ENCODE measurements around the gene CTRB1. TPM values are rescaled to one million over a fixed set of nuclear protein-coding genes. Genes with fewer than 3 reads are reported as not detected.

Gene CTRB1
- total RNA-seq (over 10,000 TPM; 14,339 to 37,242 (median 26,937) TPM), polyA plus RNA-seq (over 10,000 TPM; 23,150 to 29,718 TPM)

GRCh38 chr16:75218256-75219076, at the start of gene CTRB1:
Gene CTRB1, plus strand, starts transcription at chr16:75218988. Its CDS starts 20 bp downstream, at chr16:75219008.
- ATAC-seq = peak; percentile 53 to 65 (median 60)
- peak within 1 kb of the TSS; percentile 11 to 60 (median 46) for H3K4me3 ChIP-seq
- 42 to 51% methylated on average over 18 to 19 of the region's 19 CpGs for WGBS, 2 donors

GRCh38 chr16:75169899-75170405, 48.8 kb upstream of the CTRB1 start:
- FAIRE-seq = no peak
- H3K9me3 ChIP-seq = no peaks in the 10 kb centered on the region
- no peak for ATAC-seq

More at GRCh38 chr16:75218256-75219076, at the start of gene CTRB1:
- Histone ChIP-seq H3K36me3 (peaks cover 0 to 4% (median 0%) of the 10 kb centered on the region in 3 donors), H3K9me3 (no peaks in the 10 kb centered on the region), H3K27me3 (no peaks in the 10 kb centered on the region), H3K4me1 (peaks cover 4 to 11% (median 11%) of the 10 kb centered on the region in 3 donors), H3K27ac (peak within 1 kb of the TSS; percentile 86 to 98 (median 91))
- intact Hi-C loops (cut with DNase I) = no loop called here
- TF ChIP-seq CTCF (IDR thresholded peaks at IDR 0.05) = no peak
- FAIRE-seq (no peak), DNase-seq (peak; percentile 93 to 99 (median 98))

GRCh38 chr16:75172578-75172977, 46.2 kb upstream of the CTRB1 start:
- FAIRE-seq = no peak
- 93 to 99% methylated on average over 4 of the region's 4 CpGs for WGBS, 2 donors

More at GRCh38 chr16:75169899-75170405, 48.8 kb upstream of the CTRB1 start:
- DNase-seq = no peak
- Histone ChIP-seq H3K4me3 (no peak overlapping the region), H3K27ac (no peak overlapping the region), H3K36me3 (peaks cover 0 to 10% (median 10%) of the 10 kb centered on the region in 3 donors), H3K27me3 (no peaks in the 10 kb centered on the region), H3K4me1 (no peaks in the 10 kb centered on the region)
- 93 to 97% methylated on average over 10 of the region's 10 CpGs for WGBS, 2 donors
- intact Hi-C loops (cut with DNase I) = no loop called here
- no peak for TF ChIP-seq CTCF (IDR thresholded peaks at IDR 0.05)

GRCh38 chr16:75175074-75175473, 43.7 kb upstream of the CTRB1 start:
- DNase-seq (no peak), ATAC-seq (no peak), FAIRE-seq (no peak)
- Histone ChIP-seq H3K36me3 (peaks cover 0 to 3% (median 0%) of the 10 kb centered on the region in 3 donors), H3K4me3 (no peak overlapping the region), H3K27me3 (no peaks in the 10 kb centered on the region), H3K9me3 (no peaks in the 10 kb centered on the region), H3K4me1 (no peaks in the 10 kb centered on the region), H3K27ac (no peak overlapping the region)
- no peak for TF ChIP-seq CTCF (IDR thresholded peaks at IDR 0.05)
- 93 to 100% methylated on average over 3 of the region's 3 CpGs for WGBS, 2 donors
- intact Hi-C loops (cut with DNase I) = no loop called here

More at GRCh38 chr16:75172578-75172977, 46.2 kb upstream of the CTRB1 start:
- Histone ChIP-seq H3K27me3 (no peaks in the 10 kb centered on the region), H3K4me1 (no peaks in the 10 kb centered on the region), H3K36me3 (peaks cover 0 to 10% (median 7%) of the 10 kb centered on the region in 3 donors), H3K4me3 (no peak overlapping the region), H3K9me3 (no peaks in the 10 kb centered on the region), H3K27ac (no peak overlapping the region)
- ATAC-seq (no peak), DNase-seq (no peak)
- intact Hi-C loops (cut with DNase I) = no loop called here
- TF ChIP-seq CTCF (IDR thresholded peaks at IDR 0.05) = no peak
